IPS-15b (cell line): Measurements from ENCODE around the gene ATG7.
A peak's percentile ranks its signal among the peaks of the same experiment; 100 is the strongest.

Experiments used
- H3K27me3 ChIP-seq: one replicate; pipeline ENCODE4 v1.6.1; 2013; ENCODE audit warnings: low read length; ENCODE audit not compliant: control insufficient read depth, insufficient read depth
- H3K36me3 ChIP-seq: one replicate; pipeline ENCODE4 v1.6.1; 2013; ENCODE audit warnings: low read length; ENCODE audit not compliant: control insufficient read depth, insufficient read depth
- H3K4me1 ChIP-seq: one replicate; pipeline ENCODE4 v1.6.1; 2013; ENCODE audit warnings: mild to moderate bottlenecking, low read length; ENCODE audit not compliant: control insufficient read depth, insufficient read depth
- H3K4me3 ChIP-seq: one replicate; pipeline ENCODE4 v1.5.1; 2013; ENCODE audit warnings: low read depth, low read length
- H3K9ac ChIP-seq: one replicate; pipeline ENCODE4 v1.6.1; 2013; ENCODE audit warnings: low read depth, mild to moderate bottlenecking, low read length
- H3K9me3 ChIP-seq: one replicate; pipeline ENCODE4 v1.6.1; 2013; ENCODE audit warnings: mild to moderate bottlenecking, low read length; ENCODE audit not compliant: control insufficient read depth, insufficient read depth

Gene ATG7

GRCh38 chr3:11580645-11581044, 308.4 kb downstream of the ATG7 start:
- H3K27me3 ChIP-seq: no peaks in the 10 kb centered on the region
- H3K36me3 ChIP-seq: no peaks in the 10 kb centered on the region
- peaks cover 15% of the 10 kb centered on the region for H3K4me1 ChIP-seq
- H3K4me3 ChIP-seq: no peak overlapping the region
- no peaks in the 10 kb centered on the region for H3K9me3 ChIP-seq
- no peak overlapping the region for H3K9ac ChIP-seq

GRCh38 chr3:11581237-11582190, 309.3 kb downstream of the ATG7 start:
- H3K36me3 ChIP-seq: no peaks in the 10 kb centered on the region
- H3K4me1 ChIP-seq: peaks cover 15% of the 10 kb centered on the region
- no peaks in the 10 kb centered on the region for H3K9me3 ChIP-seq
- no peaks in the 10 kb centered on the region for H3K27me3 ChIP-seq
- H3K9ac ChIP-seq: no peak overlapping the region
- peak overlapping the region; percentile 64 for H3K4me3 ChIP-seq

DNA sequence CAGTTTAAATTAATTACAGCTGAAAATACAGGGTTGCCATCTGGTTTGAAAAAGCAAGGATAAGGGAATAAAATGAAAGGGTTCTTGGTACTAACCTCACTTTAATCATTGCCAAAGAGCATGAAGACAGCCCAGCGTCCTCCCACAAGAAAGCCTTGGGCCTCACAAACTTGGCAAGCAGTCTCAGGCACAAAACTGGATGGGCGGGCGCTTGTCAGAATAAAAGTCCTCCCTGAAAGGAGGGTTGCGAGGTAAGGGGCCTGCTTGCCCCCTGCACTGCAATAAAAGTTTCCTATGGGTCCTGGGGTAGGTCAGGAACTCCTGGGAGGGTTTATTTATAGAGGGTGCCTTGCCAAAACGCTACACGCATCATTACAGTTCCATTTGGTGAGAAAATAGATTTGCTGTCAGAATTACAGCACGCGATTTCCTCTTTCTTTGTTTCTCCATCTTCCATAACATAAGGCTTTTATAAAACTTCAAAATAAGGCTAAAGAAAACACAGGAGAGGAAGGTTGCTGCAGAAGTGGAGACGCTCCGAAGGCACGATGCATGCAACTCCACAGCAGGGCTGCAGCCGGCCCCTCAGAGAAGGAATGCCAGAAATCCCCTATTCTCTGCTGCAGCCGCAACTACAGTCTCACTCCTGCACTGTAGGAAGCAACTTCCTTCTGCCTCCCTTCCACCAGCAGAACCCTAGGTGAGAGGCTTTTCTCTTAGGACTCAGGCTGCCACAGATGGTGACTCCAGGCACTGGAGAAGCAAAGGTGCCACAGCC, 310.2 kb downstream of the ATG7 start:
- Histone ChIP-seq H3K9ac (no peak overlapping the region), H3K4me3 (peak overlapping the region; percentile 64)

DNA sequence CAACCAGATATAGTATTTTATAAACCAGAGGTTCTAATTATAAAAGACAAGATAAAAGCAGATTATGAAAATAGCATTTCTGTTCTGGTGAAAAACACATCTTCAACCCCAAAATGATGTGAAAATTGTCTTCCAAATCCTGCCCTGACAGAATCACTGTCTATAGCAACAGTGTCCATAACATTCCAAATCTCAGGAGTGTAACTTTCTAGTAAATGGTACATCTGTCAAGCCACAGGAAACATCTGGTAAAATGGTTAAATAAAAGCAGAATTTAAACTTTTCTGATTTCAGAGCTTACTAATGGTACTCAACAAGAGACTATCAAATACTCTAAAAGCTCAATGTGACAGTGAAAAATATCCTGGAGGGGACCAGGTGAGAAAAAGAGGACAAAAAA, 311.0 kb downstream of the ATG7 start:
- Histone ChIP-seq H3K36me3 (no peaks in the 10 kb centered on the region), H3K4me3 (no peak overlapping the region), H3K9me3 (no peaks in the 10 kb centered on the region), H3K27me3 (no peaks in the 10 kb centered on the region), H3K4me1 (peaks cover 15% of the 10 kb centered on the region), H3K9ac (no peak overlapping the region)

More for the DNA sequence above, 310.2 kb downstream of the ATG7 start:
- no peaks in the 10 kb centered on the region for H3K9me3 ChIP-seq
- no peaks in the 10 kb centered on the region for H3K27me3 ChIP-seq
- H3K4me1 ChIP-seq: peaks cover 15% of the 10 kb centered on the region
- H3K36me3 ChIP-seq: no peaks in the 10 kb centered on the region

DNA sequence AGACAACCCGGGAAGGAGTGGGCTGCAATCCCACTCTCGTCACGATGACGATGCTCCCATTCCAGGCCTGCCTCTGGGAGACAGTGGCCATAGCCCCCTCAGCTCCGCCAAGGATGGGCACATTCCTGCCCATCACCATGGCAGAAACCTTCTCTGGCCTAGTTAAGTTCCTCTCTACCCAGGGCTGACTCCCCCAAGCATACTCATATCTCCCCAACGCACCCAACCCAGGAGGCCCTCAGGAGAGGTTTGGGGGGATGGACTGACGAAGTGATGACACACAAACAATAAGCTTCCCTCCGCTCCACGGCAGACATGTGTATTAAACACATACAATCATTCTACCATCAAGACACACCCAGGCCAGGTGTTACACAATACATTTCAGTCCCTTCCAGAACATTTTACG, 311.4 kb downstream of the ATG7 start:
- no peak overlapping the region for H3K9ac ChIP-seq
- peaks cover 15% of the 10 kb centered on the region for H3K4me1 ChIP-seq
- H3K9me3 ChIP-seq: no peaks in the 10 kb centered on the region
- no peaks in the 10 kb centered on the region for H3K27me3 ChIP-seq
- H3K36me3 ChIP-seq: no peaks in the 10 kb centered on the region
- no peak overlapping the region for H3K4me3 ChIP-seq

- Histone ChIP-seq H3K4me1 (peaks cover 15% of the 10 kb centered on the region), H3K9ac (no peak overlapping the region), H3K9me3 (no peaks in the 10 kb centered on the region), H3K4me3 (no peak overlapping the region), H3K36me3 (no peaks in the 10 kb centered on the region), H3K27me3 (no peaks in the 10 kb centered on the region)
Measured at GRCh38 chr3:11584570-11584969, 312.4 kb downstream of the ATG7 start.

GRCh38 chr3:11587766-11588165, 315.6 kb downstream of the ATG7 start:
- peaks cover 29% of the 10 kb centered on the region for H3K4me1 ChIP-seq
- no peaks in the 10 kb centered on the region for H3K36me3 ChIP-seq
- H3K27me3 ChIP-seq: no peaks in the 10 kb centered on the region

DNA sequence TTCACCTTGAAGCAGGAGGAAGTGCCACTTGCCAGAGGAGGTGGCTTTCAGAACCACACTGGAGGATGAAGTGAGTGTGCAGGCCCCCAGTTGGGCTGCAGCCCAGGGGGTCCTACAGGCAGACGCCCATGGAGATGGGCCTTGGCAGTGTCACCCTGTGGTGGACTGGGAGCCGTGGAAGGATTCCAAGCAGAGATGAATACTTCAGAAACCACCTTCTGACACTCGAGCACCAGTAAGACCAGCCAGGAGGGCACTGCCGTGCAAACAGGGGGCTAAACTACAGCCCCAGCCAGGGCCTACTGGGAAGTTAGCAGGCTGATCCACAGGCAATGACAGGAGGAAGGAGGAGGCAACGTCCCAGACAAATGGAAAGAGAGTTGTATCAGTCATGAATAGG, 316.1 kb downstream of the ATG7 start:
- H3K9me3 ChIP-seq: no peaks in the 10 kb centered on the region
- H3K4me1 ChIP-seq: peaks cover 28% of the 10 kb centered on the region
- no peaks in the 10 kb centered on the region for H3K36me3 ChIP-seq
- H3K9ac ChIP-seq: peak overlapping the region; percentile 9
- H3K4me3 ChIP-seq: no peak overlapping the region
- no peaks in the 10 kb centered on the region for H3K27me3 ChIP-seq

More at GRCh38 chr3:11587766-11588165, 315.6 kb downstream of the ATG7 start:
- Histone ChIP-seq H3K9ac (no peak overlapping the region), H3K9me3 (no peaks in the 10 kb centered on the region), H3K4me3 (no peak overlapping the region)

DNA sequence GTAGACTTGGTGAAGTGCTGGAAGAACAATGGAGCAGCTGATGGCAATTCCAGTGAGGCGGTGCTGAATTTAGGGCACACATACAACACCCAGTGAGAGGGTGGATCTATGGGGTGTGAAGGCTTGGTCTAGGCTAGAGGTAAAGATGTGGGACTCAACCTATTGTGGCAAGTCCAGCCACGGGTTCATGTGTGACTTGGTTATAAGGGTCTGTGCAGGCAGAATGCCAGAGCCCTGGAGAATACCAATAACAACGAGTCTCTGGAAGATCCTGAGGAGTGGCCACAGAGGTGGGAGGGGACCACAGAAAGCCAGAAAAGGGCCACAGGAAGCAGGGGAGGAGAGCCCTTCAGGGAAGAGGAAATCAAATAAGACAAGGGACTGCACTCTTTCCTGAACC, 316.6 kb downstream of the ATG7 start:
- peaks cover 32% of the 10 kb centered on the region for H3K4me1 ChIP-seq
- H3K36me3 ChIP-seq: no peaks in the 10 kb centered on the region

DNA sequence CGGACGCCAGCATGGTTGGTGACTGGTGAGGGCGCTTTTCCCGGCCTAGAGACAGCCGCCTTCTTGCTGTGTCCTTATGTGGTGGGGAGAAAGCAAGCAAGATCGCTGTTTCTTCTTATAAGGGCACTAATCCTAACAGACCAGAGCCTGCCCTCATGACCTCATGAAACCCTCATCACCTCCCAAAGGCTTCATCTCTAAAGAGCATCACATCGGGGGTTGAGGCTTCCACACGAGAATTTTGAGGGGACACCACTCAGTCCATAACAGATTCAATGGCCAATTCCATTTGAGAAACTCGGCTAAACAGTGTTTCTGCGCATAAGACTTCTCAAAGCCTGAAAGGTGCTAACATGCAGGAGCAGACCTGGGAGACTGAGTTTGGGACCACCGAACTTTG, 317.5 kb downstream of the ATG7 start:
- H3K4me1 ChIP-seq: peaks cover 37% of the 10 kb centered on the region
- H3K9me3 ChIP-seq: no peaks in the 10 kb centered on the region
- no peaks in the 10 kb centered on the region for H3K36me3 ChIP-seq
- no peak overlapping the region for H3K9ac ChIP-seq
- no peak overlapping the region for H3K4me3 ChIP-seq
- no peaks in the 10 kb centered on the region for H3K27me3 ChIP-seq

More for the DNA sequence above, 316.6 kb downstream of the ATG7 start:
- H3K9me3 ChIP-seq: no peaks in the 10 kb centered on the region
- peak overlapping the region; percentile 9 for H3K9ac ChIP-seq
- no peaks in the 10 kb centered on the region for H3K27me3 ChIP-seq
- H3K4me3 ChIP-seq: no peak overlapping the region

DNA sequence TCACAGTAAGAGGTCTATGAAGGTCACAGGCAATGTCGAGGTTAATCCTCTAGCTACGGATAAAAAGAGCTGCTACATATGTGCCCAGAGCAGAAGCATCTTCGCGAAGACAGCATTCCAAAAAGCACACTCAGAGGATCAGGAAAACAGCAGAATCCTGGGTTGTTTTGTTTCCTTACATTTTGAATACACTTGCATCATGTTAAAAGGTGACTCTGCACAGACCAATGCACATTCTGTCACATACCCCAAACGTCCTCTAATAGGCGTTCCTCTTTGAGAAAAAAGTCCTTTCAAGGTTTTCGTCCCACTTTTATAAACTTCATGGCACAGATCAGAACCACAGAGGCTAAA, 318.8 kb downstream of the ATG7 start:
- no peak overlapping the region for H3K4me3 ChIP-seq
- H3K9me3 ChIP-seq: no peaks in the 10 kb centered on the region
- H3K27me3 ChIP-seq: no peaks in the 10 kb centered on the region
- H3K36me3 ChIP-seq: no peaks in the 10 kb centered on the region
- peaks cover 37% of the 10 kb centered on the region for H3K4me1 ChIP-seq
- H3K9ac ChIP-seq: no peak overlapping the region
